ENCODE measurements around the gene UBFD1.

- no peak for TF ChIP-seq EZH2phosphoT487 (IDR thresholded peaks at IDR 0.05; ENCODE audit: low read depth, severe bottlenecking, unreplicated experiment)
- no peak for TF ChIP-seq CTCF (IDR thresholded peaks at IDR 0.05; ENCODE audit: poor library complexity)
- TF ChIP-seq EZH2 (IDR thresholded peaks at IDR 0.05; ENCODE audit: borderline replicate concordance) = no peak
Measured at GRCh38 chr16:23578101-23578830, 20.7 kb downstream of the UBFD1 start.

Measured in hepatocyte (in vitro differentiated cells).